GM23248 (cell line): ENCODE results near the gene PEX11B.
"Not testable (repeated sequence)": the region's sequence is repeated elsewhere in the genome, so short reads cannot be mapped to it uniquely, and the experiment has no call there.

Experiments
- EZH2 ChIP-seq: fragments of 200-600 bp; sonication (generic); IDR thresholded peaks from 2 replicates; pipeline ENCODE4 v1.6.1; 2018; ENCODE audit warnings: antibody characterized with exemption, mild to moderate bottlenecking; ENCODE audit not compliant: insufficient read depth, poor library complexity, severe bottlenecking
- EZH2phosphoT487 ChIP-seq: fragments of 200-600 bp; sonication (generic); IDR thresholded peaks from 2 replicates; pipeline ENCODE4 v1.6.1; 2018; ENCODE audit warnings: antibody characterized with exemption, moderate library complexity, mild to moderate bottlenecking, low read depth; ENCODE audit not compliant: insufficient read depth

GRCh38 chr1:145920297-145920696, 1.8 kb upstream of the PEX11B start:
- not testable (repeated sequence) for TF ChIP-seq EZH2phosphoT487, EZH2
